Measurements from ENCODE around the gene BNC2. TPM values are rescaled to one million over a fixed set of nuclear protein-coding genes. Genes with fewer than 3 reads are reported as not detected.

Gene BNC2
- total and polyA plus RNA-seq, 2 experiments from 2014 or later: 19.3 to 20.7 TPM

GRCh38 chr9:16417161-16417560 is 453.3 kb downstream of the BNC2 start:
- Histone ChIP-seq H2AFZ (no peak overlapping the region), H3K27me3 (no peaks in the 10 kb centered on the region), H3K9me2 (replicated peaks; ENCODE audit: insufficient read depth) (no peaks in the 10 kb centered on the region), H3K4me1 (ENCODE audit: insufficient read depth) (peaks cover 10% of the 10 kb centered on the region), H3K79me2 (no peaks in the 10 kb centered on the region), H3K36me3 (replicated peaks; ENCODE audit: insufficient read depth, low read depth) (no peaks in the 10 kb centered on the region), H3K27ac (peak overlapping the region; percentile 62), H3K4me3 (no peak overlapping the region), H3K4me2 (peak overlapping the region; percentile 58), H4K20me1 (ENCODE audit: insufficient read depth, poor library complexity, severe bottlenecking) (no peaks in the 10 kb centered on the region), H3K9me3 (ENCODE audit: low read depth) (no peaks in the 10 kb centered on the region)
- 33% methylated on average over 3 of the region's 3 CpGs for WGBS (ENCODE audit: low lambda C conversion rate, missing lambda C conversion rate)
- TF ChIP-seq, protein P1, sequence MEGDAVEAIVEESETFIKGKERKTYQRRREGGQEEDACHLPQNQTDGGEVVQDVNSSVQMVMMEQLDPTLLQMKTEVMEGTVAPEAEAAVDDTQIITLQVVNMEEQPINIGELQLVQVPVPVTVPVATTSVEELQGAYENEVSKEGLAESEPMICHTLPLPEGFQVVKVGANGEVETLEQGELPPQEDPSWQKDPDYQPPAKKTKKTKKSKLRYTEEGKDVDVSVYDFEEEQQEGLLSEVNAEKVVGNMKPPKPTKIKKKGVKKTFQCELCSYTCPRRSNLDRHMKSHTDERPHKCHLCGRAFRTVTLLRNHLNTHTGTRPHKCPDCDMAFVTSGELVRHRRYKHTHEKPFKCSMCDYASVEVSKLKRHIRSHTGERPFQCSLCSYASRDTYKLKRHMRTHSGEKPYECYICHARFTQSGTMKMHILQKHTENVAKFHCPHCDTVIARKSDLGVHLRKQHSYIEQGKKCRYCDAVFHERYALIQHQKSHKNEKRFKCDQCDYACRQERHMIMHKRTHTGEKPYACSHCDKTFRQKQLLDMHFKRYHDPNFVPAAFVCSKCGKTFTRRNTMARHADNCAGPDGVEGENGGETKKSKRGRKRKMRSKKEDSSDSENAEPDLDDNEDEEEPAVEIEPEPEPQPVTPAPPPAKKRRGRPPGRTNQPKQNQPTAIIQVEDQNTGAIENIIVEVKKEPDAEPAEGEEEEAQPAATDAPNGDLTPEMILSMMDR (IDR thresholded peaks at IDR 0.05; ENCODE audit: poor library complexity): no peak
- TF ChIP-seq EZH2 (IDR thresholded peaks at IDR 0.05; ENCODE audit: borderline replicate concordance): no peak
- peak; percentile 43 for TF ChIP-seq EZH2phosphoT487 (IDR thresholded peaks at IDR 0.05; ENCODE audit: low read depth, severe bottlenecking, unreplicated experiment)
- peak; percentile 29 for DNase-seq (ENCODE audit: low spot score)

- no peaks in the 10 kb centered on the region for H3K36me3 ChIP-seq (replicated peaks; ENCODE audit: insufficient read depth, low read depth)
- peaks cover 10% of the 10 kb centered on the region for H3K4me1 ChIP-seq (ENCODE audit: insufficient read depth)
- H3K27me3 ChIP-seq: no peaks in the 10 kb centered on the region
- no peaks in the 10 kb centered on the region for H3K9me2 ChIP-seq (replicated peaks; ENCODE audit: insufficient read depth)
- H2AFZ ChIP-seq: no peak overlapping the region
- no peaks in the 10 kb centered on the region for H4K20me1 ChIP-seq (ENCODE audit: insufficient read depth, poor library complexity, severe bottlenecking)
- H3K4me2 ChIP-seq: no peak overlapping the region
- H3K27ac ChIP-seq: peak overlapping the region; percentile 74
- no peaks in the 10 kb centered on the region for H3K9me3 ChIP-seq (ENCODE audit: low read depth)
- WGBS (ENCODE audit: low lambda C conversion rate, missing lambda C conversion rate): 65% methylated on average over 3 of the region's 3 CpGs
- H3K4me3 ChIP-seq: no peak overlapping the region
- no peak for DNase-seq (ENCODE audit: low spot score)
- H3K79me2 ChIP-seq: no peaks in the 10 kb centered on the region
- TF ChIP-seq, protein P1 (IDR thresholded peaks at IDR 0.05; ENCODE audit: poor library complexity): no peak
- TF ChIP-seq EZH2 (IDR thresholded peaks at IDR 0.05; ENCODE audit: borderline replicate concordance) (no peak), EZH2phosphoT487 (IDR thresholded peaks at IDR 0.05; ENCODE audit: low read depth, severe bottlenecking, unreplicated experiment) (no peak)
These were observed 456.0 kb downstream of the BNC2 start for GRCh38 chr9:16414451-16414850.

GRCh38 chr9:16413509-16414016 is 456.9 kb downstream of the BNC2 start:
- H4K20me1 ChIP-seq (ENCODE audit: insufficient read depth, poor library complexity, severe bottlenecking): no peaks in the 10 kb centered on the region
- H3K36me3 ChIP-seq (replicated peaks; ENCODE audit: insufficient read depth, low read depth): no peaks in the 10 kb centered on the region
- no peak overlapping the region for H3K4me2 ChIP-seq
- H3K4me1 ChIP-seq (ENCODE audit: insufficient read depth): peaks cover 10% of the 10 kb centered on the region
- H3K27ac ChIP-seq: peak overlapping the region; percentile 74
- H2AFZ ChIP-seq: no peak overlapping the region
- H3K9me2 ChIP-seq (replicated peaks; ENCODE audit: insufficient read depth): no peaks in the 10 kb centered on the region
- no peaks in the 10 kb centered on the region for H3K9me3 ChIP-seq (ENCODE audit: low read depth)
- TF ChIP-seq, protein P1 (IDR thresholded peaks at IDR 0.05; ENCODE audit: poor library complexity): no peak
- no peak for TF ChIP-seq EZH2 (IDR thresholded peaks at IDR 0.05; ENCODE audit: borderline replicate concordance)
- WGBS (ENCODE audit: low lambda C conversion rate, missing lambda C conversion rate): 51% methylated on average over 9 of the region's 9 CpGs
- peak; percentile 57 for DNase-seq (ENCODE audit: low spot score)
- H3K79me2 ChIP-seq: no peaks in the 10 kb centered on the region
- no peak overlapping the region for H3K4me3 ChIP-seq
- no peaks in the 10 kb centered on the region for H3K27me3 ChIP-seq

DNA sequence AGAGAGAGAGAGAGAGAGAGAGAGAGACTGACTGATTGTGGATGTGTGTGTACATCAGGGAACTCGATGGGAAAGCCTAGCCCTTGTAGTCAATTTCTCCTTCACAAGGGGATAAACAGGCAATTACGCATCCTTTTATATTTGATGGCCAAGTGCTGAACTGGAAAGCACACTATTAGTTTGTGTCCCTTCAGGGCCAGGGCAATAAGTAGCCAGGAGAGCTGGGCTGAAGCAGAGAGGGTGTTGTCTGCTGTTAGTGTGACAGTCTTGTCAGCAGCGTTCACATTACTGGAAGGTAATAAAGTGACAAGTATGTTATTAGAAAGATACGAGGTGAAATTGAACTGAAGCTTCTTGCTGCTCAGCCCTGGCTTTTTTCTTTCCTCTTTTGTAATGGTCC is 457.7 kb downstream of the BNC2 start:
- TF ChIP-seq EZH2phosphoT487 (IDR thresholded peaks at IDR 0.05; ENCODE audit: low read depth, severe bottlenecking, unreplicated experiment) (no peak), EZH2 (IDR thresholded peaks at IDR 0.05; ENCODE audit: borderline replicate concordance) (no peak)
- TF ChIP-seq, protein P1 (IDR thresholded peaks at IDR 0.05; ENCODE audit: poor library complexity): no peak
- H3K79me2 ChIP-seq: no peaks in the 10 kb centered on the region

More for the DNA sequence above, 457.7 kb downstream of the BNC2 start:
- Histone ChIP-seq H3K9me2 (replicated peaks; ENCODE audit: insufficient read depth) (no peaks in the 10 kb centered on the region), H3K36me3 (replicated peaks; ENCODE audit: insufficient read depth, low read depth) (no peaks in the 10 kb centered on the region), H3K9me3 (ENCODE audit: low read depth) (no peaks in the 10 kb centered on the region), H3K4me3 (no peak overlapping the region), H3K27ac (peak overlapping the region; percentile 15), H3K4me1 (ENCODE audit: insufficient read depth) (peaks cover 7% of the 10 kb centered on the region), H3K4me2 (no peak overlapping the region), H2AFZ (no peak overlapping the region), H3K27me3 (no peaks in the 10 kb centered on the region), H4K20me1 (ENCODE audit: insufficient read depth, poor library complexity, severe bottlenecking) (no peaks in the 10 kb centered on the region)
- 57% methylated on average over 4 of the region's 4 CpGs for WGBS (ENCODE audit: low lambda C conversion rate, missing lambda C conversion rate)
- DNase-seq (ENCODE audit: low spot score): peak; percentile 22
